Smooth muscle cell (in vitro differentiated cells): ENCODE measurements around the gene USP10. TPM values are rescaled to one million over a fixed set of nuclear protein-coding genes. Genes with fewer than 3 reads are reported as not detected.

Source experiments
- DNase-seq: peaks from one replicate; lab custom pipeline; 2025; ENCODE audit not compliant: unreplicated experiment; lab: John Stamatoyannopoulos, UW
- H2AFZ ChIP-seq: fragments of 200-600 bp; sonication (generic); 2 replicates; pipeline ENCODE4 v1.6.0; 2016; ENCODE audit warnings: antibody characterized with exemption, low read depth, mild to moderate bottlenecking
- H3F3A ChIP-seq: fragments of 200-600 bp; sonication (generic); 2 replicates; pipeline ENCODE4 v1.6.0; 2017; ENCODE audit warnings: antibody characterized with exemption, low read depth
- H3K27ac ChIP-seq: fragments of 200-600 bp; sonication (generic); 2 replicates; pipeline ENCODE4 v1.5.1; 2016; ENCODE audit warnings: low read depth, mild to moderate bottlenecking
- H3K27me3 ChIP-seq: fragments of 200-600 bp; sonication (generic); 2 replicates; pipeline ENCODE4 v1.6.1; 2016; ENCODE audit warnings: low read depth, mild to moderate bottlenecking
- H3K36me3 ChIP-seq: fragments of 200-600 bp; sonication (generic); 2 replicates; pipeline ENCODE4 v1.5.1; 2016; ENCODE audit warnings: low read depth
- H3K4me1 ChIP-seq: fragments of 200-600 bp; sonication (generic); 2 replicates; pipeline ENCODE4 v1.5.1; 2016; ENCODE audit warnings: low read depth
- H3K4me2 ChIP-seq: fragments of 200-600 bp; sonication (generic); 2 replicates; pipeline ENCODE4 v1.6.0; 2016; ENCODE audit warnings: mild to moderate bottlenecking
- H3K4me3 ChIP-seq: fragments of 200-600 bp; sonication (generic); 2 replicates; pipeline ENCODE4 v1.5.1; 2016; ENCODE audit warnings: mild to moderate bottlenecking
- H3K79me2 ChIP-seq: fragments of 200-600 bp; sonication (generic); 2 replicates; pipeline ENCODE4 v1.6.0; 2016; ENCODE audit warnings: low read depth, mild to moderate bottlenecking
- H3K9ac ChIP-seq: fragments of 200-600 bp; sonication (generic); 2 replicates; pipeline ENCODE4 v1.6.0; 2016; ENCODE audit warnings: low read depth
- H3K9me3 ChIP-seq: fragments of 200-600 bp; sonication (generic); replicated peaks from 2 replicates; pipeline ENCODE4 v1.5.1; 2016; ENCODE audit warnings: low read depth
- H4K20me1 ChIP-seq: fragments of 200-600 bp; sonication (generic); 2 replicates; pipeline ENCODE4 v1.6.0; 2016; ENCODE audit warnings: low read depth
- WGBS: methylation state at CpG from one replicate; pipeline ENCODE4 v1.1.7; 2016; ENCODE audit warnings: low lambda C conversion rate; 5-methylcytosine and 5-hydroxymethylcytosine counted together
- polyA plus RNA-seq: library from polyadenylated mRNA; unstranded; fragments of >200 nt; fragmentation: Nextera tagmentation; extraction: Ambion mirVana; gene quantifications from 2 replicates; pipeline ENCODE4 v1.2.1, GENCODE V29; 2016
- total RNA-seq: library from RNA; depleted of rRNA; stranded (reverse); fragments of >200 nt; gene quantifications from 2 replicates; pipeline ENCODE4 v1.2.3, GENCODE V29; 2014
- TF ChIP-seq, protein P1 (sequence below): fragments of 200-600 bp; sonication (generic); IDR thresholded peaks from 2 replicates; pipeline ENCODE4 v1.5.1; 2017; ENCODE audit warnings: borderline replicate concordance, mild to moderate bottlenecking, antibody characterized with exemption; ENCODE audit not compliant: insufficient read depth, poor library complexity, severe bottlenecking

The USP10 gene
- total and polyA plus RNA-seq, 2 experiments from 2014 or later = 52.5 to 56.1 TPM

DNA sequence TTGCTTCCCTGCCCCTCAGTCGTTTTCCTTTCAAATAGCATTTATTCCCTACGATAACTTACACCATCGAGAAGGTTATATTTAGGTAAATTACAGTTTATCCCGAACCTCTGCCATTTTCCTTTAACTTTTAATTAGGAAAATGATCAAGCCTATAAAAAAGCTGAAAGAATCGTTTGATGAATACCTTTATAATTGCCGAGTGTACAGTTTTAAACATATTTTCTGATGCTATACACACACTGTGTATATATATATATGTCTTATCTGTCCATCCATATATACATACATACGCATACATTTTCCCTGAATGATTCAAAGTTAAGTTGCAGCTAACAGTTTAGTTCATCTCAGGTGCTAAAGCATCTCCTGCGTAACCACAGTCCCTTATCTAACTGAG, 63.4 kb downstream of the USP10 start:
- WGBS = 97% methylated on average over 8 of the region's 8 CpGs
- DNase-seq = no peak
- Histone ChIP-seq H4K20me1 (peaks cover 16% of the 10 kb centered on the region), H3K4me1 (no peaks in the 10 kb centered on the region), H3K9me3 (no peaks in the 10 kb centered on the region), H3F3A (peaks cover 10% of the 10 kb centered on the region), H3K4me3 (no peak overlapping the region), H3K4me2 (no peak overlapping the region), H3K36me3 (peaks cover 4% of the 10 kb centered on the region), H2AFZ (no peak overlapping the region), H3K79me2 (peaks cover 16% of the 10 kb centered on the region), H3K9ac (no peak overlapping the region), H3K27ac (no peak overlapping the region), H3K27me3 (no peaks in the 10 kb centered on the region)
- TF ChIP-seq, protein P1, sequence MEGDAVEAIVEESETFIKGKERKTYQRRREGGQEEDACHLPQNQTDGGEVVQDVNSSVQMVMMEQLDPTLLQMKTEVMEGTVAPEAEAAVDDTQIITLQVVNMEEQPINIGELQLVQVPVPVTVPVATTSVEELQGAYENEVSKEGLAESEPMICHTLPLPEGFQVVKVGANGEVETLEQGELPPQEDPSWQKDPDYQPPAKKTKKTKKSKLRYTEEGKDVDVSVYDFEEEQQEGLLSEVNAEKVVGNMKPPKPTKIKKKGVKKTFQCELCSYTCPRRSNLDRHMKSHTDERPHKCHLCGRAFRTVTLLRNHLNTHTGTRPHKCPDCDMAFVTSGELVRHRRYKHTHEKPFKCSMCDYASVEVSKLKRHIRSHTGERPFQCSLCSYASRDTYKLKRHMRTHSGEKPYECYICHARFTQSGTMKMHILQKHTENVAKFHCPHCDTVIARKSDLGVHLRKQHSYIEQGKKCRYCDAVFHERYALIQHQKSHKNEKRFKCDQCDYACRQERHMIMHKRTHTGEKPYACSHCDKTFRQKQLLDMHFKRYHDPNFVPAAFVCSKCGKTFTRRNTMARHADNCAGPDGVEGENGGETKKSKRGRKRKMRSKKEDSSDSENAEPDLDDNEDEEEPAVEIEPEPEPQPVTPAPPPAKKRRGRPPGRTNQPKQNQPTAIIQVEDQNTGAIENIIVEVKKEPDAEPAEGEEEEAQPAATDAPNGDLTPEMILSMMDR = no peak

GRCh38 chr16:84763629-84764028, 63.8 kb downstream of the USP10 start:
- peaks cover 8% of the 10 kb centered on the region for H3K36me3 ChIP-seq
- TF ChIP-seq, protein P1 = no peak
- peaks cover 13% of the 10 kb centered on the region for H3K79me2 ChIP-seq
- no peak overlapping the region for H3K4me3 ChIP-seq
- WGBS = 96% methylated on average over 17 of the region's 17 CpGs
- H3K9me3 ChIP-seq = no peaks in the 10 kb centered on the region
- no peaks in the 10 kb centered on the region for H3K4me1 ChIP-seq
- H4K20me1 ChIP-seq = peaks cover 13% of the 10 kb centered on the region
- no peak for DNase-seq
- no peaks in the 10 kb centered on the region for H3K27me3 ChIP-seq
- no peak overlapping the region for H2AFZ ChIP-seq
- H3F3A ChIP-seq = peaks cover 9% of the 10 kb centered on the region
- H3K9ac ChIP-seq = no peak overlapping the region
- H3K4me2 ChIP-seq = no peak overlapping the region
- H3K27ac ChIP-seq = no peak overlapping the region

DNA sequence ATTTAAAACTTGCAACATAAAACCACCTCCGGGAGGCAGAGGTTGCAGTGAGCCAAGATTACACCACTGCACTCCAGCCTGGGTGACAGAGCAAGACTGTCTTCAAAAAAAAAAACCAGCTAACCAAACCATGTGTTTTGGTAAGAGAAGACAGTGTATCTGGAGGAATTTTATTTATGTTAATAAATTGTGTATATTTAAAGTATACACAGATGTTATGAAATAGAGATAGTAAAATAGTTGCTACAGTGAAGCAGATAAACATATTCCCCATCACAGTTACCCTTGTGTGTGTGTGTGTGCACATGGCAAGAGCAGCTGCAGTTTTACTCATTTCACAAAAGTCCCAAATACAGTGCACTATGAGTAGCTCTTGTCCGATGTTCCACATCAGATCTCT, 65.2 kb downstream of the USP10 start:
- Histone ChIP-seq H3K4me1 (no peaks in the 10 kb centered on the region), H3K27ac (no peak overlapping the region), H3K36me3 (peaks cover 16% of the 10 kb centered on the region), H3K9ac (no peak overlapping the region), H2AFZ (no peak overlapping the region), H3F3A (peaks cover 4% of the 10 kb centered on the region), H3K27me3 (no peaks in the 10 kb centered on the region), H3K9me3 (no peaks in the 10 kb centered on the region), H3K4me3 (no peak overlapping the region), H3K4me2 (no peak overlapping the region), H4K20me1 (peaks cover 17% of the 10 kb centered on the region), H3K79me2 (peaks cover 14% of the 10 kb centered on the region)
- DNase-seq = no peak
- TF ChIP-seq, protein P1 = no peak
- WGBS = 69% methylated on average over 2 of the region's 2 CpGs
